ENCODE data around the gene SPTLC2. TPM values are rescaled to one million over a fixed set of nuclear protein-coding genes. Genes with fewer than 3 reads are reported as not detected.
A peak's percentile ranks its signal among the peaks of the same experiment; 100 is the strongest.
"Not testable (repeated sequence)": the region's sequence is repeated elsewhere in the genome, so short reads cannot be mapped to it uniquely, and the experiment has no call there.

SPTLC2 gene
- total RNA-seq, 2 donors from 2014 or later: 16.1 to 18.4 TPM

GRCh38 chr14:77528701-77529100 is 87.7 kb downstream of the SPTLC2 start:
- intact Hi-C loops (cut with DNase I); ATAC-seq: not testable (repeated sequence)

DNA sequence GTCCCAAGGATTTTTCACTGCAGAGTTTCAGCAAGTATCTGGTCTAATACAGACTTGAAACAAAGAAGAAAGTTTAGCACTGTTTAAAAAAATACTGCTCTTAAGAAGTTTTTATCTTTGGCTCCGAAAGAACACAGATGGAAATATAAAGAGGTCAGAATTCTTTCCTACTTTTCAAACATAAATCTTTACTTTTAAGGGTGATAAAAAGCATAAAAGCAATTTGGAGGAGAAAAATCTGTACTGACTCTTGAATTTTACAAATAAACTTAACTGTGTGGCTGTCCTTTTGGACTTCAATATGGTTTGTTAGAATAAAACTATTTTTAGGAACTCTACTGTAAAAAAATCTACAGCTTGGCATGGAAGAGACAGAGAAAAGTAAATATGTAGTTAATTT is 90.2 kb downstream of the SPTLC2 start:
- intact Hi-C loops (cut with DNase I): no loop called here
- no peak for DNase-seq
- ATAC-seq: no peak

More at GRCh38 chr14:77528701-77529100, 87.7 kb downstream of the SPTLC2 start:
- DNase-seq: not testable (repeated sequence)

- ATAC-seq: no peak
- intact Hi-C loops (cut with DNase I): no loop called here
These were observed 91.9 kb downstream of the SPTLC2 start for GRCh38 chr14:77524536-77524935.

GRCh38 chr14:77523109-77523508 is 93.3 kb downstream of the SPTLC2 start:
- ATAC-seq (no peak), DNase-seq (no peak)
- intact Hi-C loops (cut with DNase I): no loop called here

More at GRCh38 chr14:77524536-77524935, 91.9 kb downstream of the SPTLC2 start:
- DNase-seq: no peak

- ATAC-seq: no peak
- intact Hi-C loops (cut with DNase I): no loop called here
- no peak for DNase-seq
These were observed 95.9 kb downstream of the SPTLC2 start for GRCh38 chr14:77520555-77520954.

GRCh38 chr14:77516126-77516525 is 100.3 kb downstream of the SPTLC2 start:
- intact Hi-C loops (cut with DNase I): no loop called here
- ATAC-seq: no peak
- DNase-seq: no peak

DNA sequence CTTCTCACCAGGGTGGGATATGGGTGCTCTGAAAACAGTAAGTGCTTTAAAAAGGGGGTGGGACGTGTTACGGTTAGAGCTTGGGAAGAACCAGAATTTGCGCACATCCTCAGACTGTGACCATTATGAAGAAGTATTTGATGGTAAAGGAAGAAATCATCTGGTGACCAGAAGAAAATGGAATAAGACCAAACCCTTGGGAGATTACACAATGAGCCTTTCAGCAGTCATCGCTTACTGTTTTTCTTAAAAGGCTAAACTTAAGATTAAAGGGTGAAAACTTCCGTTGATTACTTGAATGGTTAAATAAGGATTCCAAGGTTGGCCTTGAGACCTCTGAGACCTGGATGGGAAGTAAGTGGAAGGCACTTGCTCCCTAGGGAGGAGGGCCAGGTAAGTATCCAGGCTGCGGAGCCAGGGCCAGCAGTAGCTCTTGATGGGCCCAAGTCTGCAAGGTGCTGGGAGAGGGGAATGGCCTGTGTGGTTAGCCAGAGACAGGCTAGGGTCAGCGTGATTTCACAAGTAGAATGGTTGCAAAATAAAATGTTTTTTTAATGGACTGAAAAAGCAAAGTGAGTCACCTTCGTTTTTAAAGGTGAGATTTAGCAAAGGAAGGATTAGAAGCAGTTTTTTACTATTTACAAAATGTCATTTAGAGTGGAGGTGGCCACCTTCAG is 104.8 kb downstream of the SPTLC2 start:
- ATAC-seq (no peak), DNase-seq (no peak)
- intact Hi-C loops (cut with DNase I): no loop called here

GRCh38 chr14:77509366-77509765 is 107.1 kb downstream of the SPTLC2 start:
- DNase-seq: no peak
- ATAC-seq: no peak
- intact Hi-C loops (cut with DNase I): no loop called here

- ATAC-seq (no peak), DNase-seq (no peak)
- intact Hi-C loops (cut with DNase I): no loop called here
These were observed 107.6 kb downstream of the SPTLC2 start for GRCh38 chr14:77508876-77509275.

GRCh38 chr14:77508249-77508648 is 108.2 kb downstream of the SPTLC2 start:
- ATAC-seq (peak; percentile 86 to 95), DNase-seq (no peak)
- intact Hi-C loops (cut with DNase I): no loop called here

DNA sequence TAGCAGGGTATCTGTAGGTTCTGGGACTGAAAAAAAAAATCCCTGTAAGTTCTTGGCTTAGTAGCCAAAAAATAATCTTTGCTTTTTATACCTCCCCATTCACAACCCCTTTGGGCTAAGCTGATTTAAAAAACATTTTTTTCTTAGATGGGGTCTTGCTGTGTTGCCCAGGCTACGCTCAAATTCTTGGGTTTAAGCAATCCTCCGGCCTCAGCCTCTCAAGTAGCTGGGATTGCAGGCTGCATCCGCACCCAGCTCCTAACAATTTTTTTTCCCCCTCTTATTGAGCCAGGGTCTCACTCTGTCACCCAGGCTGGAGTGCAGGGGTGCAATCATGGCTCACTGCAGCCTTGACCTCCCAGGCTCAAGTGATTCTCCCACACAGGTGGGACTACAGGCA is 108.7 kb downstream of the SPTLC2 start:
- ATAC-seq (no peak), DNase-seq (no peak)
- intact Hi-C loops (cut with DNase I): no loop called here

- intact Hi-C loops (cut with DNase I): no loop called here
These were observed 111.4 kb downstream of the SPTLC2 start for GRCh38 chr14:77505031-77505430.

DNA sequence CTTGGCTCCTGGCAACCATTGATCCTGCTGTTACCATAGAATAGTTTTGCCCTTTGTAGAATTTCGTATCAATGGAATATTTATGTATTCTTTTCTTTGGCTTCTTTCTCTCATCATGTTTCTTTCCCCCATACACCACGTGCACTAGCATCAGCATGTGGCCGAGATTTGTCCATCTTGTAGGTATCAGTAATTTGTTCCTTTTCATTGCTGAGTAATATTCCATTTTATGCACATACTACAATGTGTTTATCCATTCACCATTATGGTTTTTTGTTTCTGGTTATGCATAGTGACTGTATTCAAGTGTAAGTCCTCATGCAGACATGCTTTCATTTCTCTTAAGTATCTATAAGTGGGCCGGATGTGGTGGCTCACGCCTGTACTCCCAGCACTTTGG is 113.3 kb downstream of the SPTLC2 start:
- DNase-seq (no peak), ATAC-seq (no peak)
- intact Hi-C loops (cut with DNase I): no loop called here

More at GRCh38 chr14:77505031-77505430, 111.4 kb downstream of the SPTLC2 start:
- DNase-seq: no peak
- ATAC-seq: no peak

DNA sequence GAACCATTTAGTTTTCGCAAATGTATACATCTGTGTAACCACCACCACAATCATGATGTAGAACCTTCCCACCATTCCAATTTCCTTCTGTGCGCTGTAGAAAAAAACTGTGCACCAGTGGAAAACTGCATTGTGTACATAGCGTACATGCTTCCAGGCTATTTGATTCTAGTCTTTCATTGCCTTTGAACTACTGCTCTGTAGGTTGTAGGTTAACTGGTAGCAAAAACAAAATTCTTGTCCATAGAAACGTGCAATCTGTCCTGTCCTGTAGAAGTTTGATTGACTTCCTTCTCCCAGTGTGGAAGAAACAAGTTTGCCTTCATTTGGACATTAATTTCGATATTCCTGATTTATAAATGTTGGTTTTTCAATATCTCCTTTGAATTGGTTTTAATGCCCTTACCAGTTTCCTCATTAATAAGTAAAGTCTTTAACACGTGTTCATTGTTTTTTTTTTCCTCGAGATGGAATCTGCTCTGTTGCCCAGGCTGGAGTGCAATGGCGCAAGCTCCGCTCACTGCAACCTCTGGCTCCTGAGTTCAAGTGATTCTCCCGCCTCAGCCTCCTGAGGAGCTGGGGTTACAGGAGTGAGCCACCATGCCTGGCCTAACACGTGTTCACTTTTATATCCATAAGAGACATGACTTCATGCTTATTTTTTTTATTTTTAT is 114.2 kb downstream of the SPTLC2 start:
- DNase-seq (no peak), ATAC-seq (no peak)
- intact Hi-C loops (cut with DNase I): no loop called here

DNA sequence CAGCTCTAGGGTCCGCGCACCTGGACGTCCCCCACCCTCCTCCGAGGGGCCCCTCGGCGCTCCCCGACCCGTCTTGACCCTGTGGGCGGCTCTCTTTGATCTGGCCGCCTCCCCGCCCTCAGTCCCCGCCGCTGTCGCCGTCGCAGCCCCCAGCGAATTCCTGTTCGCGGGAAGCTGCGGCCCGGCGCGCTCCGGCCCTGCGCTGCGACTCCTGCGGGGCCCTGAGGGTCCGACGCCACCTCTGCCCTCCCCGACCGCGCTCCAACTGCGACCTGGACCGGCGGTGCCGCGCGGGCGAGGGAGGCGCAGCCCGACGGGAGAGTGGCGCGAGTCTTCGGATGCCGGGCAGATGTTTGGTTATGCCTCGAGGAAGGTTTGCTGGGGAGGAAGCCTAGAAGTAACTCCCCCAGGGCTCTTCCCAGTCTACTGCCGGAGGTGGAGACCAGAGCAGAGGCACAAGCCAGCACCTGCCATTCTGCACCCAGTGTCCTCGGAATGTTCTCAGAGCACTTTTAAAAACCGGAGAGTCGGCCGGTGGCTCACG is 117.4 kb downstream of the SPTLC2 start:
- ATAC-seq (peak; percentile 5 to 24), DNase-seq (no peak)
- intact Hi-C loops (cut with DNase I): no loop called here

DNA sequence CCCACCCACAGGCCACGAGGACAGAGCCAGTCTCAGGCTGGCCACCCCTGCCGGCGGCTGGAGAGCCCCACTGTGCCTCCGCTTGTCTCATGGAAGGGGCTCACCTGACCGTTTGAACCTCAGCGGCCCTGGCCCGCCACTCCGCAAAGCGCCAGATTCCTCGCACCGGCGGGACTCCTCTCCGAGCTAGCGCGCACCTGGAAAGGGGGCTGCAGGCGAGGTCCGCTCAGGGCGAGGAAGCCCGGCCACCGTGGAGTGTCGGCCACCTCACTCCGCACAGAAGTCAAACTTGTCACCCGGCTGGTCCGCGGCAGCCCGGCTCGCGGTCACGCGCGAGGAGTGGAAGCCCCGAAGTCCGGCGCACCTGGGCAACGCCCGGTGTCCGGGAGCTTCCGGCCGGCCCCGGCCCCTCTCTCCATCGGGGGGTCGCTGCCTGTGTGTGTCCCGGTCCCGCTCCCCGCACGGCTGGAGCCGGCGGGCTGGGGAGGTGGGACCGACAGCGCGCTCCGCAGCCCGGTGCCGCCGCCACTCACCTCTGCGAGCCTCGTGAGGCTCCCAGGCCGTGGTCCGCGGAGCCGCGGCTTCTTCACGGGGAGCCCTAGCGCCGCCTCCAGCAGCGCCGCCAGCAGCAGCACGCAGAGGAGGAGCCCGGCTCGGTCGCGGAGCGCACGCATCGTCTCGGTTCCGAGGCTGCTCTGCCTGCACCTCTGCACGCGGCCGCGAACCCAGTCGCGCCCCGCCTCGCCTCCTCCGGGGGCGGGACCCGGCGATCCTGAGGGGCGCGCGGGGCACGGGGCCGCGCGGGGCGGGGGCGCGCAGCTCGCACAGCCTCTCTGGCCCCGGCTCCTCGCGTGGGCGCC is 118.1 kb downstream of the SPTLC2 start, which contains the start of gene ISM2:
Gene ISM2, minus strand, starts transcription at position 697 of the 860 bp plus-strand sequence. Its CDS starts 23 bp downstream, at position 674.
- ATAC-seq: peak; percentile 81 to 91
- peak; percentile 47 for DNase-seq
- intact Hi-C loops (cut with DNase I): no loop called here

DNA sequence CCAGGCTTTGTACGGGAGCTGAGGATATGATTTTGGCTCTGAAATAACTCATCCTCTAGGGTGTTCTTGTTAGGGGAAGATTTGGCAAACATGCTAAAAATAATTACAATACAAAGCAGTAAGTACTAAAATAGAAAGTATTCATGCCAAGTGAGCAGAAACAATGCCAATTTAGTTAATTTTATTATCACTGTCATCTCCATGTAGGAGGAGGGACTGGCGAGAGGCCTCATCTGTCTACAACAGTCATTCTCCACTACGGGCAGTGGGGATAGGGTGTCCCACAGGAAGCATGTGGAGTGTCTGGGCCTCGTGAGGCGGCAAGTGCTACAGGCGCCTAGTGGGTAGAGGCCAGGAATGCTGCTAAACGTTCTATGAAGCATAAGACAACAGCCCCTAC is 121.1 kb downstream of the SPTLC2 start:
- ATAC-seq (no peak), DNase-seq (no peak)
- intact Hi-C loops (cut with DNase I): no loop called here

- DNase-seq: no peak
- intact Hi-C loops (cut with DNase I): no loop called here
- ATAC-seq: no peak
These were observed 125.4 kb downstream of the SPTLC2 start for GRCh38 chr14:77491056-77491455.

DNA sequence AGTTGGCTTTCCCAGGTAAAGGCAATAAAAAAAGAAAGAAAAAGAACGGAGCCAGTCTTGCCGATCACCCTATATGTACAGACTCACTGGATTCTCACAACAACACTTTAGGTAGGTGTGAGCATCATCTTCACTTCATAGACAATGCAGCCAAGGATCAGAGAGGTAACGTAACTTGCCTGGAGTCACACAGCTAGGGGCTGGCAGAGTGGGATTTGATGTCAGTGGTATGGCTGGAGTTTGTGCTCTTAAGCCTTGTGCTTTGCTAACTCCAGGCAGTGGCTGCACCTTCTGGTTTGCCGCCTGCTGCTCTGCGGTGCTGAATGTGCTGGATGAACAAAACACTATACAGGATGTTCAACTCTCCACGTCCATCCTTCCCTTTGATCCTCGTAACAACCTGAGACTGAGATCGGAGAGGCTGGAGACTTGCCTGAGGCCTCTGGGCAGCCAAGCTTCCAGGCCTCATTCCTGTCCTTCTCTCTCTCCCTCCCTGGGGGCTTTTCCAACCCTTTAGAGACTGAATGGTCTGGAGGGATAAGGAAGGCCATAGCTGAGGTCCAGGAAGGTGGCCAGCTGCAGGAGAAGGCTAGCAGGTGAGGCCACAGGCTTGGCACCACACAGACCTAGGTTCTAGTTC is 126.0 kb downstream of the SPTLC2 start:
- ATAC-seq (no peak), DNase-seq (no peak)
- intact Hi-C loops (cut with DNase I): no loop called here
